Measurements from ENCODE around the gene DCTD. TPM values are rescaled to one million over a fixed set of nuclear protein-coding genes. Genes with fewer than 3 reads are reported as not detected.

The DCTD gene
- total RNA-seq = 10 to 100 TPM; 39.6 to 52.9 TPM
- polyA plus RNA-seq = 10 to 100 TPM; 36.9 to 49.7 TPM

- peaks cover 5 to 21% (median 14%) of the 10 kb centered on the region in 4 donors for H3K36me3 ChIP-seq (ENCODE audit: control insufficient read depth in 4 of 4, insufficient read depth in 3 of 4, low read depth in 1 of 4, low read length in 3 of 4)
- H3K4me3 ChIP-seq (ENCODE audit: low read depth in 1 of 3, low read length in 3 of 3) = peak within 1 kb of the TSS; percentile 82 to 94 (median 84)
- peak; percentile 10 to 33 for TF ChIP-seq RAD21 (IDR thresholded peaks at IDR 0.05)
- TF ChIP-seq, protein P1, sequence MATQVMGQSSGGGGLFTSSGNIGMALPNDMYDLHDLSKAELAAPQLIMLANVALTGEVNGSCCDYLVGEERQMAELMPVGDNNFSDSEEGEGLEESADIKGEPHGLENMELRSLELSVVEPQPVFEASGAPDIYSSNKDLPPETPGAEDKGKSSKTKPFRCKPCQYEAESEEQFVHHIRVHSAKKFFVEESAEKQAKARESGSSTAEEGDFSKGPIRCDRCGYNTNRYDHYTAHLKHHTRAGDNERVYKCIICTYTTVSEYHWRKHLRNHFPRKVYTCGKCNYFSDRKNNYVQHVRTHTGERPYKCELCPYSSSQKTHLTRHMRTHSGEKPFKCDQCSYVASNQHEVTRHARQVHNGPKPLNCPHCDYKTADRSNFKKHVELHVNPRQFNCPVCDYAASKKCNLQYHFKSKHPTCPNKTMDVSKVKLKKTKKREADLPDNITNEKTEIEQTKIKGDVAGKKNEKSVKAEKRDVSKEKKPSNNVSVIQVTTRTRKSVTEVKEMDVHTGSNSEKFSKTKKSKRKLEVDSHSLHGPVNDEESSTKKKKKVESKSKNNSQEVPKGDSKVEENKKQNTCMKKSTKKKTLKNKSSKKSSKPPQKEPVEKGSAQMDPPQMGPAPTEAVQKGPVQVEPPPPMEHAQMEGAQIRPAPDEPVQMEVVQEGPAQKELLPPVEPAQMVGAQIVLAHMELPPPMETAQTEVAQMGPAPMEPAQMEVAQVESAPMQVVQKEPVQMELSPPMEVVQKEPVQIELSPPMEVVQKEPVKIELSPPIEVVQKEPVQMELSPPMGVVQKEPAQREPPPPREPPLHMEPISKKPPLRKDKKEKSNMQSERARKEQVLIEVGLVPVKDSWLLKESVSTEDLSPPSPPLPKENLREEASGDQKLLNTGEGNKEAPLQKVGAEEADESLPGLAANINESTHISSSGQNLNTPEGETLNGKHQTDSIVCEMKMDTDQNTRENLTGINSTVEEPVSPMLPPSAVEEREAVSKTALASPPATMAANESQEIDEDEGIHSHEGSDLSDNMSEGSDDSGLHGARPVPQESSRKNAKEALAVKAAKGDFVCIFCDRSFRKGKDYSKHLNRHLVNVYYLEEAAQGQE (IDR thresholded peaks at IDR 0.05) = peak; percentile 13
- TF ChIP-seq, protein P2, sequence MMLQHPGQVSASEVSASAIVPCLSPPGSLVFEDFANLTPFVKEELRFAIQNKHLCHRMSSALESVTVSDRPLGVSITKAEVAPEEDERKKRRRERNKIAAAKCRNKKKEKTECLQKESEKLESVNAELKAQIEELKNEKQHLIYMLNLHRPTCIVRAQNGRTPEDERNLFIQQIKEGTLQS (IDR thresholded peaks at IDR 0.05) = no peak
- peak in 1 of 2 donors; percentile 25 for TF ChIP-seq RXRA (IDR thresholded peaks at IDR 0.05)
- TF ChIP-seq, protein P3, sequence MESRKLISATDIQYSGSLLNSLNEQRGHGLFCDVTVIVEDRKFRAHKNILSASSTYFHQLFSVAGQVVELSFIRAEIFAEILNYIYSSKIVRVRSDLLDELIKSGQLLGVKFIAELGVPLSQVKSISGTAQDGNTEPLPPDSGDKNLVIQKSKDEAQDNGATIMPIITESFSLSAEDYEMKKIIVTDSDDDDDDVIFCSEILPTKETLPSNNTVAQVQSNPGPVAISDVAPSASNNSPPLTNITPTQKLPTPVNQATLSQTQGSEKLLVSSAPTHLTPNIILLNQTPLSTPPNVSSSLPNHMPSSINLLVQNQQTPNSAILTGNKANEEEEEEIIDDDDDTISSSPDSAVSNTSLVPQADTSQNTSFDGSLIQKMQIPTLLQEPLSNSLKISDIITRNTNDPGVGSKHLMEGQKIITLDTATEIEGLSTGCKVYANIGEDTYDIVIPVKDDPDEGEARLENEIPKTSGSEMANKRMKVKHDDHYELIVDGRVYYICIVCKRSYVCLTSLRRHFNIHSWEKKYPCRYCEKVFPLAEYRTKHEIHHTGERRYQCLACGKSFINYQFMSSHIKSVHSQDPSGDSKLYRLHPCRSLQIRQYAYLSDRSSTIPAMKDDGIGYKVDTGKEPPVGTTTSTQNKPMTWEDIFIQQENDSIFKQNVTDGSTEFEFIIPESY (IDR thresholded peaks at IDR 0.05) = no peak
- peak in 1 of 2 donors; percentile 35 for TF ChIP-seq HNF4A (conservative IDR thresholded peaks at IDR 0.05)
- TF ChIP-seq SP1 (IDR thresholded peaks at IDR 0.05) = peak; percentile 28
- peak; percentile 54 for TF ChIP-seq TAF1 (conservative IDR thresholded peaks at IDR 0.05)
- peak in 1 of 2 donors; percentile 4 for TF ChIP-seq GABPA (IDR thresholded peaks at IDR 0.05 in 1 of 2, conservative IDR thresholded peaks at IDR 0.05 in 1 of 2)
- peak; percentile 13 for TF ChIP-seq YY1 (IDR thresholded peaks at IDR 0.05)
- DNase-seq (ENCODE audit: low spot score) = peak; percentile 71
- no peaks in the 10 kb centered on the region for H3K27me3 ChIP-seq (ENCODE audit: control insufficient read depth in 4 of 4, insufficient read depth in 4 of 4, low read length in 3 of 4)
- under 1% methylated on average over 106 of the region's 106 CpGs for WGBS
- peak within 1 kb of the TSS; percentile 92 to 100 for H3K27ac ChIP-seq (ENCODE audit: low read depth in 1 of 2, low read length in 2 of 2)
- peak within 1 kb of the TSS; percentile 69 to 90 for H3K9ac ChIP-seq (ENCODE audit: low read depth in 1 of 2, low read length in 2 of 2)
- no peaks in the 10 kb centered on the region for H3K9me3 ChIP-seq (ENCODE audit: control insufficient read depth in 4 of 4, low read length in 3 of 4)
- peaks cover 0 to 40% (median 17%) of the 10 kb centered on the region in 4 donors for H3K4me1 ChIP-seq (ENCODE audit: control insufficient read depth in 4 of 4, insufficient read depth in 4 of 4, low read length in 3 of 4)
Observed at GRCh38 chr4:182917182-182918043, at the start of gene DCTD. TSS of gene DCTD (minus strand) at chr4:182917386. CDS start at chr4:182915568, 1,818 bp downstream.

GRCh38 chr4:182960746-182961145 is 43.6 kb upstream of the DCTD start:
- Histone ChIP-seq H3K27me3 (ENCODE audit: control insufficient read depth in 4 of 4, insufficient read depth in 4 of 4, low read length in 3 of 4) (no peaks in the 10 kb centered on the region), H3K4me3 (ENCODE audit: low read depth in 1 of 3, low read length in 3 of 3) (no peak overlapping the region), H3K27ac (ENCODE audit: low read depth in 1 of 2, low read length in 2 of 2) (no peak overlapping the region), H3K36me3 (ENCODE audit: control insufficient read depth in 4 of 4, insufficient read depth in 3 of 4, low read depth in 1 of 4, low read length in 3 of 4) (no peaks in the 10 kb centered on the region), H3K9ac (ENCODE audit: low read depth in 1 of 2, low read length in 2 of 2) (no peak overlapping the region), H3K4me1 (ENCODE audit: control insufficient read depth in 4 of 4, insufficient read depth in 4 of 4, low read length in 3 of 4) (no peaks in the 10 kb centered on the region), H3K9me3 (ENCODE audit: control insufficient read depth in 4 of 4, low read length in 3 of 4) (peaks cover 0 to 3% (median 0%) of the 10 kb centered on the region in 4 donors)
- TF ChIP-seq FOXA2 (IDR thresholded peaks at IDR 0.05) = no peak
- TF ChIP-seq CTCF (IDR thresholded peaks at IDR 0.05; ENCODE audit: low read depth, low read length, missing input control) = no peak
- no peak for TF ChIP-seq GABPA (IDR thresholded peaks at IDR 0.05 in 1 of 2, conservative IDR thresholded peaks at IDR 0.05 in 1 of 2)
- no peak for TF ChIP-seq HNF4A (conservative IDR thresholded peaks at IDR 0.05)
- no peak for DNase-seq (ENCODE audit: low spot score)
- 89% methylated on average over 1 of the region's 1 CpG for WGBS

Measured in liver (tissue), 9 donors.